C4-2B (cell line): ENCODE measurements around the gene NUDT1.

Source experiments
- ZFX ChIP-seq: fragments of 450-650 bp; IDR thresholded peaks from 2 replicates; pipeline ENCODE4 v1.6.1; 2017
- TF ChIP-seq, protein P1 (sequence below): fragments of 450-650 bp; conservative IDR thresholded peaks from 2 replicates; pipeline ENCODE4 v1.5.1; 2017; ENCODE audit warnings: mild to moderate bottlenecking

DNA sequence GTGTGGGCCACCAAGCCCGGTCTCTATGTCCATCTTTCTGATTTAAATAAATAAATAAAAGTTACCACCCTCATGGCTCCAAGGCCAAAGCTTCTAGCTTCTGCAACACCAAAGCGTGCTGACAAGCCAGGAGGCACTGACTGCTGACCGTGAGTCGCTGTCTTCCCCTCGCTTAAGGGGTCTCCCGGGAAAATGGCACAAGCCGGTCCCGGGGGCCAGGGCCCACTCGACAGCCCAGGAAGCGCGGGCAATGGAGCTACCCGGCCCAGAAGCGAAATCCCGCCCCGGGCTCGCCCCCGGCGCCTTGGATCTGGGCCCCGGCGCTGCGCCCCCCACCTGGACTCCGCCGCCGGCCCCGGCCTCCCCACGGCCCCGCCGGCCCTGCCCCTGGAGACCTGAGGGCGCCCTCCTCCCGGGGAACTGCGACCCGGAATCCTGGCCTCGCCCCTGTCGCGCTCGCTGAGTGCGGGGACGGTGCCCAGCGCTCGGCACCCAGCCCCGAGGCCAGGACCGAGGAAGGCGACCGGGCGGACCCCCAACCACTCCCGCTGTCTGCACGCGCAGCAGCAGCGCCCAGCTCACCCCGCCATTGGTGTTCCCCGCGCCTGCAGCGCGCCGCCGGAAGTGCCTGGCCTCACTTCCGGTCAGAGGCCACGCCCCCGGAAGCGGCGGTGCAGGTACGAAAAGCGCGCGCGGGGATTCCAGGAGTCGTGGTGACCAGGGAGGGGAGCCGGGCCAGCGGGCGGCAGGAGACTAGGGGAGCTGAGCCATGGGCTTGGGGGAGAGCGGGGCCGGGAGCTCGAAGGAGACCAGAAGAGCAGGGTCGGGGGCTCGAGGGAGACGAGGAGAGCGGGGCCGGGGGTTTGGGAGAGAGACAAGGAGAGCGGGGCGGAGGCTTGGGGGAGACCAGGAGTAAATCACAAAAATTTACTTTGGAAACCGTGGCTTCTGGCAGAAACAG is at the start of gene NUDT1, which contains the start of gene MRM2:
- TF ChIP-seq, protein P1, sequence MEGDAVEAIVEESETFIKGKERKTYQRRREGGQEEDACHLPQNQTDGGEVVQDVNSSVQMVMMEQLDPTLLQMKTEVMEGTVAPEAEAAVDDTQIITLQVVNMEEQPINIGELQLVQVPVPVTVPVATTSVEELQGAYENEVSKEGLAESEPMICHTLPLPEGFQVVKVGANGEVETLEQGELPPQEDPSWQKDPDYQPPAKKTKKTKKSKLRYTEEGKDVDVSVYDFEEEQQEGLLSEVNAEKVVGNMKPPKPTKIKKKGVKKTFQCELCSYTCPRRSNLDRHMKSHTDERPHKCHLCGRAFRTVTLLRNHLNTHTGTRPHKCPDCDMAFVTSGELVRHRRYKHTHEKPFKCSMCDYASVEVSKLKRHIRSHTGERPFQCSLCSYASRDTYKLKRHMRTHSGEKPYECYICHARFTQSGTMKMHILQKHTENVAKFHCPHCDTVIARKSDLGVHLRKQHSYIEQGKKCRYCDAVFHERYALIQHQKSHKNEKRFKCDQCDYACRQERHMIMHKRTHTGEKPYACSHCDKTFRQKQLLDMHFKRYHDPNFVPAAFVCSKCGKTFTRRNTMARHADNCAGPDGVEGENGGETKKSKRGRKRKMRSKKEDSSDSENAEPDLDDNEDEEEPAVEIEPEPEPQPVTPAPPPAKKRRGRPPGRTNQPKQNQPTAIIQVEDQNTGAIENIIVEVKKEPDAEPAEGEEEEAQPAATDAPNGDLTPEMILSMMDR = no peak
- peak; percentile 76; the same call in 1 of the 2 replicates for TF ChIP-seq ZFX
